Stimulated activated naive CD4-positive, alpha-beta T cell treated with Interleukin-2 at 50 U/mL for 16 hours (primary cell): Measurements from ENCODE around the gene MRPS2.

Experiments used
- DNase-seq: peaks from one replicate; lab custom pipeline; 2025; lab: John Stamatoyannopoulos, UW

Gene MRPS2

GRCh38 chr9:135480071-135480939, 20.2 kb upstream of the MRPS2 start:
- no peak for DNase-seq

DNA sequence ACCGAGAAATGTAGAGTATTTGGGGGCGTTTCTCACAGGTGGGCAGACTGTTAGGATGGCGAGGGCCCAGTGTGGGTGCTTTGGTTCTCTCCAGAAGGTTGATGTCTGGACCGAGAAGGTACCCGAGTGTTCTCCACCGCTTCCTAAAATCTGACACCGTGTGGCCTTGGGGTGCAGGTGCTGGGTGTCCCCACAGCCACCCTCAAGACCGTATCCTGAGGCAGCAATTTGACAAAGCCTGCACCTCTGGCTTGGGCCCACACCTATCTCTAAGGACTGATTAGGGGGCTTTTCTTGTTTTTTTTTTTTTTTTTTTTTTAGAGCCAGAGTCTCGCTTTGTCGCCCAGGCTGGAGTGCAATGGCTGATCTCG, 19.6 kb upstream of the MRPS2 start:
- DNase-seq, result no peak

DNA sequence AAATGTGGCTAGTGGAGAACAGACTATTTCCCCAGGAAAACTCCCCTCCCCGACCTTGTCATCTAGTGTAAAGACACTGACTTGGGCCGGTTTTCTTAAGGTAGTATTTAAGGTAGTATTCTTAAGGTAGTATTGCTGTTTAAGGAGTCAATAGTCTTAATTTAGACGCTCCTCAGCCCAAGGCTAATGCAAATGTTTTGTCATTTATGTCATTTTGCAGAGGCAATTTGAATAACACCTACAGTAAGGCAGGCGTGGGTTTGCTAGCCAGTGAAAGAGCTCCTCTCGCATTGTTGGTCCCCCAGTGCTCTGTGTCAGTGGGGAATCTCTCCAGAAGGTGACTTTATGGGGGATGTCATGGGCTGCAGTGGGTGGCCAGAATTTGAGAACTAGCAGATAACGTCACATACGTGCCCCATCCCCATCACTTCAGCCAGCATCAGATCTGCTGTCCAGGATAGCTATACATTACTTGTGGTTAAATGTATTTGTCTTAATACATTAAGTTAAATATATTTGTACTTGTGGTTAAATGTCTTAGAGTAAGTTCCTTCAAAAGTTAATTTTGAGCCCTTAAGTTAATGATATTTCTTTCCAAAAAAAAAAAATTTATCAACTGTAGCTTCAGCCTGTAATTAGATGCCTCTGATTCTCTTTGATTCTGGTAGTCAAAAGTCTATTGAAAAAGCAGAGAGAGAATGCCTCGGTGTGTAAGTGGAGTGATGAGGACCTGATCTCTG, 18.3 kb upstream of the MRPS2 start:
- no peak for DNase-seq

DNA sequence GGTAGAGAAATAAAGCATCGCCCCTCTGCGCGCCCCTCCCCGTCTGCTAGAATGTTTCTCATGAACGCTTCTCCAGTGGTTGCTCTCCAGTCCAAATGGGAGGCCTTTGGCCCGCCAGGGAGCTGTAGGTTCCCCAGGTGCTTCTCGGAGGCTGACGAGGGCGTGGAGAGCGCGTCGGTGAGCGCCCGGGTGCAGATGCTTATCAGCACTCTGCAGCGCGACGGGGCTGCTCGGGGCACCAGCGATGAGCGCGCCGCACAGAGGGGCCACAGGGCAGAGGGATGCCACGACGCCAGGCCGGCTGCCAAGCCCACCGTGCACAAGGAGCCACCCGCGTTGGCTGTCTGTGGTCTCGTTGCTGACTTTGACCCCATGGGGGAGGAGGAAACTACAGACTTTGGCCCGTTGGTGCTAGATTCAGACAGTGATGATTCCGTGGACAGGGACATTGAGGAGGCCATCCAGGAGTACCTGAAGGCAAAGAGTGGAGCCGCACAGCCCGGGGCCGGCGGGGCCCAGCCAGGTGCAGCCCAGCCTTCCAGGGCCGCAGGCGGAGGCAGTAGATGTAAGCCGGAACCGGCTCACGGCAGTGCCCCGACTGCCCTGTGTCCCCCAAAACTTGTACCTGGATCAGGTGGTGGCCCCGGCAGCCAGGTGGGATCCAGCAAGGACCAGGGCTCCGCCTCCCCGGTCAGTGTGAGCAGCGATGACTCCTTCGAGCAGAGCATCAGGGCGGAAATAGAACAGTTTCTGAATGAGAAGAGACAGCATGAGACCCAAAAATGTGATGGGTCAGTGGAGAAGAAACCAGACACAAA, 15.8 kb upstream of the MRPS2 start:
- DNase-seq, result no peak

- no peak for DNase-seq
Measured at GRCh38 chr9:135485385-135485784, 15.1 kb upstream of the MRPS2 start.

DNA sequence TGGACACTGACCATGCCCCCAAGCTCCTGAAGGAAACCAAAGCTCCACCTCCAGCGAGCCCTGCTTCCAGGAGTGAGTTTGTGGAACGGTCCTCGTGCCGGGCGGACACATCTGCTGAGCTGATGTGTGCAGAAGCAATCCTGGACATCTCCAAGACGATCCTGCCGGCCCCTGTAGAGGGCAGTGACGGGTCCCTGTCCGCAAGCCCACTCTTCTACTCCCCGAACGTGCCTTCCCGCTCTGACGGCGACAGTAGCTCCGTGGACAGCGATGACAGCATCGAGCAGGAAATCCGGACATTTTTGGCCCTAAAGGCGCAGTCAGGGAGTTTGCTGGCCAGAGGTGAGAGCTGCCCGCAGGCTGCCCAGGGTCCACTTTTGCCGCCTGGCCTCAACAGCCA, 14.7 kb upstream of the MRPS2 start:
- DNase-seq, result no peak

DNA sequence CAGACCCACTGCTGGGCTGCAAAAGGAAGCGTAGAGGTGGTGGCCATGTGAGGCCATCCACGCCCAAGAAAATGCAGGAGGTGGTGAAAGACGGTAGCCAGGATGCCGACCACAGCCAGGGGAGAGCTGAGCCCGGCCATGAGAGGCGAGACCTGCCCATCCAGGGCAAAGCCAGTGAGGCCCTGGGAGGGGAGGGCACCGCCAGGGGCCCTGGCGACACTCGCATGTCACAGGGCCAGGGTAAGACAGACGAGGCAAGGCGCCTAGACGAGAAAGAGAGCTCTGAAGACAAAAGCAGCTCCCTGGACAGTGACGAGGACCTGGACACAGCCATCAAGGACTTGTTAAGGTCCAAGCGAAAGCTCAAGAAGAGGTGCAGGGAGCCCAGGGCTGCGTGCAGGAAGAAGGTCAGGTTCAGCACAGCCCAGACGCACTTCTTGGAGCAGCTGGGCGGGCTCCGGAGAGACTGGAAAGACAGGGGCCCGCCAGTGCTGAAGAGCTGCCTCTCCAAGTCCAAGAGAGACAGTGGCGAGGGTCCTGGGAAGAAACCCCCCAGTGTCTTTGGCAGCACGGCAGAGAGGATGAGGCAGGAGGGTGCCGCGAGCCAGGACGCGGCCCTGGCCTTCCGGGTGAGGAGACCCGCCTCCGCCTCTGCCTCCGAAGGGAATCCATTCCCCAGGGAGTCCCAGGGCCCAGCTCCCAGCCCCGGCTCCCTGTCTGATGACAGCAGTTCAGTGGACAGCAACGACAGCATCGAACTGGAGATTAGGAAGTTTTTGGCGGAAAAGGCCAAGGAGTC, 14.0 kb upstream of the MRPS2 start:
- DNase-seq, result no peak

- no peak for DNase-seq
Measured at GRCh38 chr9:135487281-135488012, 13.0 kb upstream of the MRPS2 start.

DNA sequence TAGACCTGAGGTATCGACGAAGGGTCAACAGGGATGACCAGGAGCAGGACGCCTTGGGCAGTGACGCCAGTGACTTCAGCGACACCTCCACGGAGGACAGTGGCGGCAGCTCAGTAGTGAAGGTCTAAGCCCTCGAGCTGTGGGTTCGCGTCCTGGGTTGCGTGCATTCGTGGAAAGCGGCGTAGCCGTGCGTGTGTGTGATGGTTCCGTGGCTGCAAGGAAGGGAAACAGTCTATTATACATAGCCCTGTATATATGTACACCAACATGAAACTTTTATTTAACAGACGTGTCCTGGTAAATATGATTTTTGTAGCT, 12.5 kb upstream of the MRPS2 start:
- DNase-seq, result no peak

DNA sequence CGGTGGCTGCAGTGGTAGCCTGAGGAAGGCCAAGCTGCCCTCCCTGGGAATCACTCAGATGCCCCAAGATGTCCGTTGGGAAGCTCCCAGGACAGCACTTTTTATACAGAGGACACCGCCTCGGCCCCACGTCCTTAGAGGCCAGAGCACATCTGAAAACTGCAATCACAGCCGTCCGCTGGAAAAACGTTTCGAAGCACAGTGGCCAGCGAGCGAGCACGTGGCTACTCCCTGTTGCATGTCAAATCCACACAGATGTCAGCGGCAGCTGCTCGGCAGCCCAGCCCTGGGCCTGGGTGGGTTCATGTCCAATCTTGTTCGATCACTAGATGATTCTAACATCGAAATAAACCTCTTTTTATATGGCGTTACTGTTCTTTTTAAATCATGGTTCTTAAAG, 12.0 kb upstream of the MRPS2 start:
- no peak for DNase-seq

DNA sequence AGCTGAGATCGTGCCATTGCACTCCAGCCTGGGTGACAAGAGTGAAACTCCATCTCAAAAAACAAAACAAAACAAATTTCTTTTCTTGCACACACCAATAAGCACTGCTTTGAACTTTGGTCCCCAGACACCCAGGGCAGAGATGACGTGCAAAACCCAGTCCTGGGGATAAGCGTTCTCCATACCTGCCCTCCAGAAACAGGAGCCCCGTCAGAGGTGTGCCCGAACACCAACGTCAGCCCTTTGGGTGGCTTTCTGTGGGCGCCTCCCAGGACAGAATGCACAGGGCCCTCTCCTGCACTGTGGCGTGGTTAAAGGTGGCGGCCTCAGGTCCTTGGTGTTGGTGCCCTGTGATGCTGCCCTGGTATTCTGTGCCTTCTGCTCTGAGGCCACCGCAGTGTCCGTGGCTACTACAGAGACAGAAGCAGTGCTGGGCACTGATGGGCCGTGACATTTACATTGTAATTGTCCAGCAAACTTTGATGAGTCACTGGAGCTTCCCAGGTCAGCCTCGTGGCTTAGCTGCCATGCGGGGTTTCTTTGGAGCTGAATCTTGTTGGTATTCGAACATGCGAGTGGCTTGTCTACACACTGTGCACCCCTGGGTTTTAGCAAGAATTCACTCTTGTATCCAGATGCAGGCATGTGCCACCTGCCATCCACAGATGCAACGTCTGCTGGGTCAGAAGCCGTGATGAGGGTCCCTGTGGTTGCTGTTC, 11.1 kb upstream of the MRPS2 start:
- DNase-seq, result no peak

DNA sequence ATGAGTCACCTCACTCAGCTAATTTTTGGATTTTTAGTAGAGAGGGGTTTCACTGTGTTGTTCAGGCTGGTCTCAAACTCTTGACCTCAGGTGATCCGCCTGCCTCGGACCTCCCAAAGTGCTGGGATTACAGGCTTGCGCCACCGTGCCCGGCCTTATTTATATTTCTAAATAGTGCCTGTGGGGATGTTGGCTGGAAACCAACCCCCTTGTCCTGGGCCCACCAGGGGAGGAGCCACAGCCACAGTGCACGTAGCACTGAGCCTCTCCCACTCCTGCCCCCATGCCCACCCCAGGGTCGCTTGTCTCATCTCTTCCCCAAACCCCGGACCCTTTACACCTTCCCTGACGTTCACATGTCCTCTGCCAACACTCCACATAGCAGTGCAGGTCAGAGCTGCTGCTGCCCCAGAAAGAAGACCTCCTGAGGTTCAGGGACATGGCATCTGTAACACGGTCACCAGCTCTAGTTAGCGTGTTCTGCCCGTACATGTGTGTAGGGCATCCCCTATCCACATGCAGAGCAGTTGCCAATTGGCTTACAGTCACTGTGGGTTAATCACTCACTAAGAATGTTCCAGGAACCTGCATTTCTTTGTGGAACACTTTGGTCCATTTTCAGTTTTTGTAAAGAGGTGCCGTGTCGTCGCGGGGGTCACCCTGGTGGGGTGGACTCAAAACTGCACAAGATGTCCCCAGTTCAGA, 10.2 kb upstream of the MRPS2 start:
- no peak for DNase-seq

GRCh38 chr9:135490980-135491464, 9.5 kb upstream of the MRPS2 start:
- DNase-seq, result no peak

- no peak for DNase-seq
Measured at GRCh38 chr9:135491764-135492163, 8.7 kb upstream of the MRPS2 start.

- DNase-seq, result no peak
Measured at GRCh38 chr9:135492886-135493669, 7.4 kb upstream of the MRPS2 start.

DNA sequence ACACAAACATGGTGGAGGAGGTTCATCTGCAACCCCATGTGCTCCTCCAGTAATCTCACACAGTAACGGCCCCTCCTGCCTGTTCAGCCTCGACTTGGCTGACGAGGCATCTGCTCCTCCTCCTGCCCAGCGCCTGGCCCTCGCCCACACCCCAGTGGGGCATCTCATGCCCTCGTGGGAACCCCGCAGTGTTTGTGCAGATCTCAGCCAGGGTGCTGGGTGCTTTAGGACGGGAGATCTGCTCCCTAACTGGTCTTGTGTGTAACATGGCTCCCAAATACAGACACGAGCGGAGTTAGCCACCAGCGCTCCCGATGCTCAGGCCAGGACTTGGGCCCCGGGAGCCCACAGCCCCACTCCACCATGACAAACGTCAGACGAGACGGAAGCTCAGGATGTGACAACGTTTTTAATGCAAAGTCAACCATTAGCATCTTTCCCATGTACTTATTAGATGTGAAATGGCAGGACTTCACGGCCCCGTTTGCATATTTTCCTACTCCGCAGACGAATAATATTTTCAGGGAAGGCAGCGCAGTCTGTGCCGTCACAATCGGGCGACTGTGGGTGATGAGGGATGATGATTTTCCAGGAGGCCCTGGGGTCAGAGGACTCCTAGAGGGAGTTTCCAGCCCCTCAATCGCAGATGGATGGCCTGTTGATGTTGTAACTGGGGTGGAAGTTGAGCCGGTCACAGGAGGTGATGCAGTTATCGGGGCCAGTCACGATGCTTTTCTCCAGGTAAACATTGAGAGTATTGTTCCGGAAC, 5.5 kb upstream of the MRPS2 start:
- no peak for DNase-seq

DNA sequence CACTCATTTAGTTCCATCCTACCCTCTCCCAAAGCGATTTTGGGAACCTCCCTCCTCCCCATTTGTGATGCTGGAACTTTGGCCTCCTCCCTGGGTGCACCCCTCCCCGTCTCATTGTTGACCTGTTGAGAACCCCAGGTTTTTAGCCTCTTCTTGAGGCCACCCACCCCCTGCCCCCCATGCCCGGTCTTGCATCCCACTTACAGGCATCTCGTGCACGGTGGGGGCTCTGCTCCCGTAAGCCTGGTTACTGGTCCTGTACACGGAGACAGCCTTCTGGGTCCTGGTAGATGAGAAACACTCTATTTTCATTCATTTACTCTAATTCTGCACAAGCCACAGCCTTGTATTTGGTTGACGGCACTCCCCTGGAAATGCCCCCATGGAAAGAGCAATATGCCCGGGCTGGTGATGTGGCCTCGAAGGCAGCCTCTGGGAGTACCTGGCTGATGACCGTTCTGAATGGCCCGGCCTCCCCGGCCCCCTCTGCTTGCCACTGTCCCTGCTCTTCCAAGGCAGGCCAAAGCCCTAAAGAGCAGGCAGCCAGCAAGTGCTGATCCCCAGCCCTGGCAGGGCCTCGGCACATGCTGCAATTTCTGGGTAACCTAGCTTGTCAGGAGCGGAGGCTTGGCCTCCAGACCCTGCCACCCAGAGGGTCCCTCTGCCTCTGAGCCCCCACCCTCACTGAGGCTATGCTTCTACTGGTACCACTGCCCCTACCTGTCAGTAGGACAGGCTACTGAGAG, 1.9 kb upstream of the MRPS2 start:
- no peak for DNase-seq
